Activated CD4-positive, alpha-beta T cell treated with anti-CD3 and anti-CD28 coated beads, Interleukin-2, amount 50 U/mL, for 1 hour (primary cell): Measurements from ENCODE around the gene MRPL21.

Experiments used
- DNase-seq: peaks from one replicate; pipeline ENCODE4 v3.0.0-alpha.2; 2020

The MRPL21 gene

GRCh38 chr11:68934666-68935065 is 31.0 kb upstream of the MRPL21 start:
- DNase-seq: no peak

GRCh38 chr11:68934321-68934645 is 30.7 kb upstream of the MRPL21 start:
- no peak for DNase-seq

- DNase-seq: no peak
Observed at GRCh38 chr11:68933605-68934320, 30.1 kb upstream of the MRPL21 start.

- DNase-seq: no peak
Observed at GRCh38 chr11:68932933-68933577, 29.4 kb upstream of the MRPL21 start.

- no peak for DNase-seq
Observed at GRCh38 chr11:68932358-68932757, 28.7 kb upstream of the MRPL21 start.

- DNase-seq: no peak
Observed at GRCh38 chr11:68931911-68932310, 28.3 kb upstream of the MRPL21 start.

GRCh38 chr11:68930991-68931855 is 27.6 kb upstream of the MRPL21 start:
- no peak for DNase-seq

- DNase-seq: no peak
Observed at GRCh38 chr11:68929706-68930570, 26.3 kb upstream of the MRPL21 start.

GRCh38 chr11:68929135-68929534 is 25.5 kb upstream of the MRPL21 start:
- no peak for DNase-seq

GRCh38 chr11:68928136-68928880 is 24.7 kb upstream of the MRPL21 start:
- DNase-seq: no peak

- no peak for DNase-seq
Observed at GRCh38 chr11:68927280-68928135, 23.9 kb upstream of the MRPL21 start.

GRCh38 chr11:68925611-68926010 is 22.0 kb upstream of the MRPL21 start:
- no peak for DNase-seq

- no peak for DNase-seq
Observed at GRCh38 chr11:68924073-68924925, 20.7 kb upstream of the MRPL21 start.

- no peak for DNase-seq
Observed at GRCh38 chr11:68923614-68924013, 20.0 kb upstream of the MRPL21 start.

GRCh38 chr11:68916439-68916838 is 12.8 kb upstream of the MRPL21 start:
- no peak for DNase-seq

- DNase-seq: no peak
Observed at GRCh38 chr11:68914761-68915160, 11.1 kb upstream of the MRPL21 start.

GRCh38 chr11:68913188-68913587 is 9.6 kb upstream of the MRPL21 start:
- DNase-seq: no peak

GRCh38 chr11:68912254-68912653 is 8.6 kb upstream of the MRPL21 start:
- DNase-seq: no peak

- DNase-seq: no peak
Observed at GRCh38 chr11:68911731-68912130, 8.1 kb upstream of the MRPL21 start.

GRCh38 chr11:68910965-68911364 is 7.3 kb upstream of the MRPL21 start:
- no peak for DNase-seq
